A549 (cell line): ENCODE results near the gene MGMT. TPM values are rescaled to one million over a fixed set of nuclear protein-coding genes. Genes with fewer than 3 reads are reported as not detected.

Experiments
- ATAC-seq, 2 experiments: fragments of 200-7000 bp in 1 of 2; fragments of >200 bp in 1 of 2; cut with Nextera tagmentation in 1 of 2; cut with Tn5 transposase in 1 of 2; 3 replicates each; pipeline versions ENCODE4 v1.8.0 to v1.9.1; 2018 to 2020; ENCODE audit warnings: mild to moderate bottlenecking in 1 of 2, moderate library complexity in 1 of 2
- CTCF ChIA-PET: fragments of 300-600 bp; sonication (Branson Sonifier 250); formaldehyde crosslinking; extraction: SDS; loops from one replicate; lab custom pipeline; 2021; ENCODE audit warnings: antibody characterized with exemption, inconsistent platforms; lab: Yijun Ruan, JAX
- POLR2A ChIA-PET: fragments of 350-600 bp; formaldehyde crosslinking; extraction: SDS; loops from one replicate; lab custom pipeline; 2021; ENCODE audit warnings: antibody characterized with exemption, inconsistent platforms; lab: Yijun Ruan, JAX
- DNase-seq, 2 experiments: peaks; one replicate each; pipeline versions ENCODE4 v3.0.0 to v3.0.0-alpha.2; 2011 to 2016; ENCODE audit warnings: low read depth in 1 of 2, low spot score in 1 of 2
- FAIRE-seq: peaks from 2 replicates; lab custom pipeline; 2011; peaks lifted over from hg19 to GRCh38; lab: Jason Lieb, UNC
- H3K27ac ChIP-seq, 2 experiments: fragments of >200 bp; sonication (Bioruptor Twin); formaldehyde crosslinking; 3 replicates each; pipeline ENCODE4 v1.5.1; 2016 to 2017
- H3K4me1 ChIP-seq: fragments of >200 bp; sonication (Bioruptor Twin); formaldehyde crosslinking; 3 replicates; pipeline ENCODE4 v1.6.1; 2016
- H3K4me2 ChIP-seq: fragments of >200 bp; sonication (Bioruptor Twin); formaldehyde crosslinking; 3 replicates; pipeline ENCODE4 v1.6.1; 2016
- H3K4me3 ChIP-seq: fragments of >200 bp; sonication (Bioruptor Twin); formaldehyde crosslinking; 3 replicates; pipeline ENCODE4 v1.5.1; 2016
- H3K9me3 ChIP-seq: fragments of >200 bp; sonication (Bioruptor Twin); formaldehyde crosslinking; 3 replicates; pipeline ENCODE4 v1.6.1; 2016
- ATOH8 ChIP-seq: fragments of 250-450 bp; sonication (Bioruptor Pico); IDR thresholded peaks from 2 replicates; pipeline ENCODE4 v1.5.0; 2020; ENCODE audit warnings: low read depth, mild to moderate bottlenecking, moderate library complexity
- CTCF ChIP-seq: fragments of >200 bp; sonication (Bioruptor Twin); formaldehyde crosslinking; IDR thresholded peaks from 3 replicates; pipeline ENCODE4 v1.5.1; 2016
- EHF ChIP-seq: fragments of 250-450 bp; sonication (Bioruptor Pico); IDR thresholded peaks from 2 replicates; pipeline ENCODE4 v1.5.0; 2020; ENCODE audit warnings: mild to moderate bottlenecking
- EHMT2 ChIP-seq: fragments of 200-600 bp; sonication (generic); IDR thresholded peaks from 2 replicates; pipeline ENCODE4 v1.6.1; 2016; ENCODE audit warnings: antibody characterized with exemption, low read depth, mild to moderate bottlenecking, moderate library complexity
- ELK1 ChIP-seq: fragments of 150-350 bp; IDR thresholded peaks from 2 replicates; pipeline ENCODE4 v1.6.1; 2014; ENCODE audit warnings: low read depth, mild to moderate bottlenecking, low read length
- ESRRA ChIP-seq: fragments of 150-350 bp; IDR thresholded peaks from 2 replicates; pipeline ENCODE4 v1.6.1; 2014; ENCODE audit warnings: mild to moderate bottlenecking, low read length, borderline replicate concordance
- FOSL2 ChIP-seq, 2 experiments: fragments of 450-650 bp in 1 of 2; fragments of >200 bp in 1 of 2; sonication (Bioruptor Twin) in 1 of 2; formaldehyde crosslinking; IDR thresholded peaks; 2 replicates each; pipeline versions ENCODE4 v1.5.0 to v1.6.1; 2016 to 2020; ENCODE audit warnings: mild to moderate bottlenecking in 1 of 2, moderate library complexity in 1 of 2
- FOXS1 ChIP-seq: fragments of 250-450 bp; sonication (Bioruptor Pico); IDR thresholded peaks from 2 replicates; pipeline ENCODE4 v1.5.0; 2020; ENCODE audit warnings: mild to moderate bottlenecking, moderate library complexity
- GATA3 ChIP-seq: IDR thresholded peaks from 2 replicates; pipeline ENCODE4 v1.6.1; 2012; ENCODE audit warnings: borderline replicate concordance
- HMGXB4 ChIP-seq: fragments of 250-450 bp; sonication (Bioruptor Pico); IDR thresholded peaks from 2 replicates; pipeline ENCODE4 v1.5.0; 2021; ENCODE audit warnings: mild to moderate bottlenecking, moderate library complexity, borderline replicate concordance
- HOXA7 ChIP-seq: fragments of 250-450 bp; sonication (Bioruptor Pico); IDR thresholded peaks from 2 replicates; pipeline ENCODE4 v1.5.0; 2020; ENCODE audit warnings: mild to moderate bottlenecking, moderate library complexity
- HOXB5 ChIP-seq: fragments of 250-450 bp; sonication (Bioruptor Pico); IDR thresholded peaks from 2 replicates; pipeline ENCODE4 v1.5.0; 2020; ENCODE audit warnings: mild to moderate bottlenecking, moderate library complexity
- JUNB ChIP-seq: fragments of >200 bp; sonication (Bioruptor Twin); formaldehyde crosslinking; IDR thresholded peaks from 2 replicates; pipeline ENCODE4 v1.6.1; 2016
- KDM1A ChIP-seq: fragments of 200-600 bp; sonication (generic); IDR thresholded peaks from 2 replicates; pipeline ENCODE4 v1.6.1; 2016; ENCODE audit warnings: low read depth, mild to moderate bottlenecking
- KDM5A ChIP-seq: fragments of 200-600 bp; sonication (generic); IDR thresholded peaks from 2 replicates; pipeline ENCODE4 v1.6.1; 2016; ENCODE audit warnings: antibody characterized with exemption, mild to moderate bottlenecking
- MAFK ChIP-seq: fragments of 450-650 bp; IDR thresholded peaks from 2 replicates; pipeline ENCODE4 v1.6.1; 2014; ENCODE audit not compliant: partially characterized antibody
- MAX ChIP-seq: IDR thresholded peaks from 2 replicates; pipeline ENCODE4 v1.6.1; 2012
- MYC ChIP-seq: IDR thresholded peaks from 2 replicates; pipeline ENCODE4 v1.6.1; 2012; ENCODE audit warnings: mild to moderate bottlenecking, inconsistent platforms, low read length, improper control_type of control experiment, borderline replicate concordance
- NFE2L2 ChIP-seq: fragments of 150-350 bp; conservative IDR thresholded peaks from 2 replicates; pipeline ENCODE4 v1.6.1; 2014; ENCODE audit warnings: low read length
- NPAS2 ChIP-seq: fragments of 250-450 bp; sonication (Bioruptor Pico); IDR thresholded peaks from 2 replicates; pipeline ENCODE4 v1.8.0; 2022; ENCODE audit warnings: mild to moderate bottlenecking, moderate library complexity, borderline replicate concordance
- NR3C1 ChIP-seq: fragments of >200 bp; sonication (Bioruptor Twin); formaldehyde crosslinking; IDR thresholded peaks from 3 replicates; pipeline ENCODE4 v1.6.1; 2017
- RCOR1 ChIP-seq: fragments of 150-350 bp; IDR thresholded peaks from 2 replicates; pipeline ENCODE4 v1.6.1; 2014; ENCODE audit warnings: antibody characterized with exemption, low read length, low read depth
- RNF2 ChIP-seq: fragments of 200-600 bp; sonication (generic); IDR thresholded peaks from 2 replicates; pipeline ENCODE4 v1.6.1; 2016; ENCODE audit warnings: low read depth, mild to moderate bottlenecking, antibody characterized with exemption, moderate library complexity, borderline replicate concordance
- SMC3 ChIP-seq: fragments of >200 bp; sonication (Bioruptor Twin); formaldehyde crosslinking; IDR thresholded peaks from 3 replicates; pipeline ENCODE4 v1.6.1; 2018; ENCODE audit warnings: inconsistent platforms
- SREBF2 ChIP-seq: fragments of 450-650 bp; IDR thresholded peaks from 2 replicates; pipeline ENCODE4 v1.6.1; 2014; ENCODE audit warnings: mild to moderate bottlenecking, moderate library complexity
- TFCP2L1 ChIP-seq: fragments of 250-450 bp; sonication (Bioruptor Pico); IDR thresholded peaks from 2 replicates; pipeline ENCODE4 v1.5.0; 2021; ENCODE audit warnings: mild to moderate bottlenecking
- TP53 ChIP-seq: fragments of 250-450 bp; sonication (Bioruptor Pico); IDR thresholded peaks from 2 replicates; pipeline ENCODE4 v1.5.0; 2021; ENCODE audit warnings: mild to moderate bottlenecking, moderate library complexity
- USF2 ChIP-seq: fragments of 450-650 bp; IDR thresholded peaks from 2 replicates; pipeline ENCODE4 v1.6.1; 2014; ENCODE audit warnings: antibody characterized with exemption
- ZC3H11A ChIP-seq: fragments of 450-650 bp; IDR thresholded peaks from 2 replicates; pipeline ENCODE4 v1.6.1; 2014; ENCODE audit warnings: antibody characterized with exemption, mild to moderate bottlenecking
- WGBS: methylation state at CpG from one replicate; pipeline ENCODE4 v1.1.6; 2017; ENCODE audit errors: missing lambda C conversion rate; 5-methylcytosine and 5-hydroxymethylcytosine counted together
- polyA plus RNA-seq, 4 experiments: library from polyadenylated mRNA; depleted of rRNA in 3 of 4; stranded (reverse); fragments of >200 nt; fragmentation: RNase III in 1 of 4; extraction: RNeasy Plus Mini Kit Qiagen cat#74134 plus additional on column Dnase treatment in 1 of 4; gene quantifications; 2 replicates in 3 of 4; 3 replicates in 1 of 4; pipeline ENCODE4 v1.2.3, GENCODE V29; 2011 to 2017

The MGMT gene
- polyA plus RNA-seq, 2 of the 4 experiments (the other 2 are of a cell fraction), result 4.9 to 5.2 TPM

GRCh38 chr10:129550658-129551057, 83.6 kb downstream of the MGMT start:
- TF ChIP-seq KDM1A (no peak), MAX (no peak), HMGXB4 (no peak), CTCF (no peak), NPAS2 (CRISPR knock-in tag) (no peak), MYC (no peak), MAFK (no peak), SMC3 (no peak), RCOR1 (no peak), SREBF2 (no peak), FOSL2 (IDR thresholded peaks at IDR 0.05) (no peak), FOSL2 (CRISPR knock-in tag; IDR thresholded peaks at IDR 0.05) (no peak), ZC3H11A (no peak), EHMT2 (no peak), TP53 (no peak), RNF2 (no peak)
- TF ChIP-seq, all 56 proteins: peak for 0
- CTCF ChIA-PET, result no interaction called here
- Histone ChIP-seq H3K4me3 (no peak overlapping the region), H3K4me1 (no peaks in the 10 kb centered on the region; the same call in 2 of the 3 replicates), H3K9me3 (no peaks in the 10 kb centered on the region), H3K27ac (no peak overlapping the region), H3K4me2 (no peak overlapping the region)
- 44% methylated on average over 7 of the region's 10 CpGs for WGBS
- no peak for ATAC-seq
- FAIRE-seq, result no peak
- POLR2A ChIA-PET, result no interaction called here
- DNase-seq, result no peak

- Histone ChIP-seq H3K4me2 (no peak overlapping the region), H3K4me3 (no peak overlapping the region), H3K27ac (no peak overlapping the region), H3K9me3 (no peaks in the 10 kb centered on the region), H3K4me1 (no peaks in the 10 kb centered on the region)
- TF ChIP-seq EHF (CRISPR knock-in tag), result no peak
- TF ChIP-seq NR3C1, result no peak
- TF ChIP-seq MAX, result no peak
- no peak for TF ChIP-seq JUNB
- TF ChIP-seq SREBF2, result no peak
- TF ChIP-seq HOXB5 (CRISPR knock-in tag), result no peak
- no peak for TF ChIP-seq USF2
- ChIA-PET CTCF (interaction anchor here (0.8 kb wide), 1 partner anchor 8 kb away, joined by 3 read pairs; no protein-coding TSS in a partner anchor), POLR2A (no interaction called here)
- FAIRE-seq (no peak), ATAC-seq (no peak), DNase-seq (no peak)
- WGBS, result 47% methylated on average over 9 of the region's 14 CpGs
Observed at GRCh38 chr10:129552119-129552518, 85.1 kb downstream of the MGMT start.

- POLR2A ChIA-PET, result no interaction called here
- ATAC-seq (no peak), DNase-seq (no peak), FAIRE-seq (no peak)
- Histone ChIP-seq H3K27ac (no peak overlapping the region), H3K4me3 (no peak overlapping the region), H3K4me1 (no peaks in the 10 kb centered on the region)
- TF ChIP-seq SREBF2 (no peak), KDM5A (no peak), FOXS1 (CRISPR knock-in tag) (no peak), NPAS2 (CRISPR knock-in tag) (no peak), RCOR1 (no peak), NFE2L2 (no peak), ESRRA (no peak), HOXB5 (CRISPR knock-in tag) (no peak), EHF (CRISPR knock-in tag) (no peak), GATA3 (no peak), HOXA7 (CRISPR knock-in tag) (no peak), ELK1 (no peak), ATOH8 (CRISPR knock-in tag) (no peak), TFCP2L1 (no peak)
- TF ChIP-seq, all 56 proteins: peak for 0
- H3K4me2 ChIP-seq, result no peak overlapping the region
- CTCF ChIA-PET, result no interaction called here
- no peaks in the 10 kb centered on the region for H3K9me3 ChIP-seq
- WGBS, result 48% methylated on average over 11 of the region's 11 CpGs
Observed at GRCh38 chr10:129553928-129554327, 86.9 kb downstream of the MGMT start.
